ENCODE data around the gene CDH13. TPM values are rescaled to one million over a fixed set of nuclear protein-coding genes. Genes with fewer than 3 reads are reported as not detected.

CDH13 gene
- total and polyA plus RNA-seq, 2 experiments from 2014 or later: 1.6 to 4.4 TPM

- TF ChIP-seq ZNF462 (CRISPR knock-in tag; IDR thresholded peaks at IDR 0.05) (no peak), JUNB (IDR thresholded peaks at IDR 0.05; ENCODE audit: unreplicated experiment) (no peak), EZH2 (IDR thresholded peaks at IDR 0.05; ENCODE audit: low read depth, unreplicated experiment) (no peak)
These were observed 206.7 kb downstream of the CDH13 start (continued) for GRCh38 chr16:82833378-82833993.

GRCh38 chr16:82834151-82834815 lies 207.5 kb downstream of the CDH13 start:
- H3K9me3 Mint-ChIP-seq: peaks cover 7% of the 10 kb centered on the region
- H4K20me1 ChIP-seq (replicated peaks; ENCODE audit: insufficient read depth): no peaks in the 10 kb centered on the region
- no peaks in the 10 kb centered on the region for H3K79me2 ChIP-seq (replicated peaks; ENCODE audit: insufficient read depth)
- peaks cover 60% of the 10 kb centered on the region for H3K4me1 ChIP-seq (ENCODE audit: insufficient read depth)
- H3K27ac Mint-ChIP-seq: no peak overlapping the region
- peak overlapping the region; percentile 72 for H3K4me2 ChIP-seq
- peaks cover 37% of the 10 kb centered on the region for H3K4me1 Mint-ChIP-seq
- H3F3A ChIP-seq (replicated peaks; ENCODE audit: low read depth): no peaks in the 10 kb centered on the region
- DNase-seq (ENCODE audit: low spot score) (peak; percentile 24), ATAC-seq (peak; percentile 64)
- H3K9me2 ChIP-seq (ENCODE audit: insufficient read depth): peaks cover 6% of the 10 kb centered on the region; the same call in 1 of the 2 replicates
- no peaks in the 10 kb centered on the region for H3K36me3 ChIP-seq (ENCODE audit: insufficient read depth)
- no peak overlapping the region for H2AFZ ChIP-seq
- H3K27ac ChIP-seq (ENCODE audit: low read depth): no peak overlapping the region
- 0 out of 4 replicates have a peak, but pooled peaks of 1 of the 2 experiments have one; percentile 7 for TF ChIP-seq CTCF (conservative IDR thresholded peaks at IDR 0.05; ENCODE audit: low read depth in 2 of 2)
- no peak for TF ChIP-seq ZNF462 (CRISPR knock-in tag; IDR thresholded peaks at IDR 0.05)
- no peak overlapping the region for H3K4me3 Mint-ChIP-seq
- H3K4me3 ChIP-seq: no peak overlapping the region
- H3K27me3 ChIP-seq (ENCODE audit: insufficient read depth): no peaks in the 10 kb centered on the region
- H3K27me3 Mint-ChIP-seq (ENCODE audit: insufficient read depth, low read depth, poor library complexity): peaks cover 2% of the 10 kb centered on the region
- H3K36me3 Mint-ChIP-seq (ENCODE audit: low read depth): peaks cover 12% of the 10 kb centered on the region; the same call in 1 of the 3 replicates

Measured in GM23338 (cell line).